Brain microvascular endothelial cell (primary cell): Measurements from ENCODE around the gene CLASP2.

Experiments used
- DNase-seq: peaks from one replicate; pipeline ENCODE4 v3.0.0-alpha.2; 2020
- H3K27ac ChIP-seq: fragments of 250-450 bp; sonication (Bioruptor Pico); 2 replicates; pipeline ENCODE4 v1.5.1; 2020; ENCODE audit warnings: mild to moderate bottlenecking, moderate library complexity
- H3K27me3 ChIP-seq: fragments of 250-450 bp; sonication (Bioruptor Pico); replicated peaks from 2 replicates; pipeline ENCODE4 v1.5.1; 2020; ENCODE audit warnings: mild to moderate bottlenecking
- H3K36me3 ChIP-seq: fragments of 250-450 bp; sonication (Bioruptor Pico); replicated peaks from 2 replicates; pipeline ENCODE4 v1.5.1; 2020; ENCODE audit warnings: mild to moderate bottlenecking
- H3K4me3 ChIP-seq: 2 replicates; pipeline ENCODE4 v1.5.1; 2011; ENCODE audit warnings: low read depth, mild to moderate bottlenecking, control low read depth, low read length, moderate library complexity
- CTCF ChIP-seq: IDR thresholded peaks from 2 replicates; pipeline ENCODE4 v1.5.1; 2011; ENCODE audit warnings: low read depth, mild to moderate bottlenecking, moderate library complexity, low read length, control low read depth, inconsistent platforms; ENCODE audit errors: missing control alignments
- in situ Hi-C: cut with HindIII; loops from 2 replicates; pipeline ENCODE4 v1.10.0; 2017; ENCODE audit warnings: low sequenced_read_pairs, low pct_ligation_motif_present

Gene CLASP2

GRCh38 chr3:33521736-33522135, 196.3 kb downstream of the CLASP2 start:
- Histone ChIP-seq H3K4me3 (no peak overlapping the region), H3K36me3 (peaks cover 1% of the 10 kb centered on the region), H3K27me3 (no peaks in the 10 kb centered on the region), H3K27ac (no peak overlapping the region)
- in situ Hi-C loops: no loop called here
- no peak for TF ChIP-seq CTCF
- no peak for DNase-seq

- no peak for TF ChIP-seq CTCF
- in situ Hi-C loops: no loop called here
- H3K4me3 ChIP-seq: no peak overlapping the region
- H3K36me3 ChIP-seq: peaks cover 7% of the 10 kb centered on the region
- no peak overlapping the region for H3K27ac ChIP-seq
- DNase-seq: no peak
- H3K27me3 ChIP-seq: no peaks in the 10 kb centered on the region
Observed at GRCh38 chr3:33513262-33513863, 204.7 kb downstream of the CLASP2 start.

GRCh38 chr3:33505027-33505426, 213.0 kb downstream of the CLASP2 start:
- Histone ChIP-seq H3K27me3 (no peaks in the 10 kb centered on the region), H3K4me3 (no peak overlapping the region), H3K36me3 (peaks cover 7% of the 10 kb centered on the region), H3K27ac (no peak overlapping the region)
- TF ChIP-seq CTCF: no peak
- in situ Hi-C loops: no loop called here
- no peak for DNase-seq

- H3K27me3 ChIP-seq: no peaks in the 10 kb centered on the region
- H3K27ac ChIP-seq: no peak overlapping the region
- in situ Hi-C loops: no loop called here
- no peak for DNase-seq
- no peak overlapping the region for H3K4me3 ChIP-seq
- no peak for TF ChIP-seq CTCF
- H3K36me3 ChIP-seq: no peaks in the 10 kb centered on the region
Observed at GRCh38 chr3:33496449-33496848, 221.6 kb downstream of the CLASP2 start.

GRCh38 chr3:33491721-33492120, 226.3 kb downstream of the CLASP2 start:
- Histone ChIP-seq H3K27ac (no peak overlapping the region), H3K4me3 (no peak overlapping the region), H3K27me3 (no peaks in the 10 kb centered on the region), H3K36me3 (no peaks in the 10 kb centered on the region)
- DNase-seq: no peak
- no peak for TF ChIP-seq CTCF
- in situ Hi-C loops: no loop called here

GRCh38 chr3:33490641-33491241, 227.3 kb downstream of the CLASP2 start:
- H3K36me3 ChIP-seq: no peaks in the 10 kb centered on the region
- no peak overlapping the region for H3K4me3 ChIP-seq
- no peak for TF ChIP-seq CTCF
- in situ Hi-C loops: no loop called here
- no peaks in the 10 kb centered on the region for H3K27me3 ChIP-seq
- no peak overlapping the region for H3K27ac ChIP-seq
- no peak for DNase-seq
